ENCODE measurements around the gene KRT38. TPM values are rescaled to one million over a fixed set of nuclear protein-coding genes. Genes with fewer than 3 reads are reported as not detected.

KRT38 gene
- total and polyA plus RNA-seq, 2 donors: 0.38 to 7.9 TPM

GRCh38 chr17:41421116-41421515 is 19.7 kb downstream of the KRT38 start:
- DNase-seq (ENCODE audit: low read depth in 6 of 9, low spot score in 9 of 9): no peak
- Histone ChIP-seq H3K27me3 (ENCODE audit: control insufficient read depth in 2 of 2, insufficient read depth in 1 of 2, low read length in 1 of 2) (peaks cover 0 to 2% of the 10 kb centered on the region in 2 donors), H3K27ac (ENCODE audit: low read depth in 1 of 2, low read length in 1 of 2) (no peak overlapping the region), H3K9me3 (ENCODE audit: control insufficient read depth in 2 of 2, insufficient read depth in 1 of 2, low read length in 1 of 2) (no peaks in the 10 kb centered on the region), H3K4me1 (ENCODE audit: control insufficient read depth in 2 of 2, insufficient read depth in 2 of 2, low read length in 2 of 2) (peaks cover 0 to 10% of the 10 kb centered on the region in 2 donors), H3K36me3 (ENCODE audit: control insufficient read depth in 2 of 2, insufficient read depth in 2 of 2, low read length in 1 of 2) (no peaks in the 10 kb centered on the region), H3K4me3 (ENCODE audit: low read length in 2 of 2) (no peak overlapping the region)
- 87% methylated on average over 9 of the region's 9 CpGs for WGBS

DNA sequence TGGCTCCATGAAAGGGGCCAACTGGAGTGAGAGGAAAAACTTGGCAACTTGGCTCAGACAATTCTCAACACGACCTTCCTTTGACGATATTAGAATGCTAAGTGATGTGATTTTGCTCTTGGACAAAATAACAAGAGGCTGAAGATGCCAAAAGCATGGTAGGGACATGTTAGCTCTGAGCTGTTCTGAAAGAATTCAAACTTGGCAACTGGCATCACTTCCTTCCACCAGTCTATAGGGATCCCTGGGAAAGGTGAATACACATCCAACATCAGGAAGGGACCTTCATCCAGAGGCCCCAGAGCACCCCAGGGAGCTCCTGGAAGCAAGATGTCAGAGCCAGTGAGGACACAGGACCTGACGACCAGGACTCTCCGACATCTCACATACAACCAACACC is 20.6 kb downstream of the KRT38 start:
- DNase-seq (ENCODE audit: low read depth in 6 of 9, low spot score in 9 of 9): no peak
- no peaks in the 10 kb centered on the region for H3K9me3 ChIP-seq (ENCODE audit: control insufficient read depth in 2 of 2, insufficient read depth in 1 of 2, low read length in 1 of 2)
- no peak overlapping the region for H3K4me3 ChIP-seq (ENCODE audit: low read length in 2 of 2)
- no peaks in the 10 kb centered on the region for H3K36me3 ChIP-seq (ENCODE audit: control insufficient read depth in 2 of 2, insufficient read depth in 2 of 2, low read length in 1 of 2)
- 74% methylated on average over 4 of the region's 4 CpGs for WGBS
- peaks cover 0 to 10% of the 10 kb centered on the region in 2 donors for H3K4me1 ChIP-seq (ENCODE audit: control insufficient read depth in 2 of 2, insufficient read depth in 2 of 2, low read length in 2 of 2)
- peaks cover 0 to 2% of the 10 kb centered on the region in 2 donors for H3K27me3 ChIP-seq (ENCODE audit: control insufficient read depth in 2 of 2, insufficient read depth in 1 of 2, low read length in 1 of 2)
- H3K27ac ChIP-seq (ENCODE audit: low read depth in 1 of 2, low read length in 1 of 2): peak overlapping the region in 1 of 2 donors; percentile 8

DNA sequence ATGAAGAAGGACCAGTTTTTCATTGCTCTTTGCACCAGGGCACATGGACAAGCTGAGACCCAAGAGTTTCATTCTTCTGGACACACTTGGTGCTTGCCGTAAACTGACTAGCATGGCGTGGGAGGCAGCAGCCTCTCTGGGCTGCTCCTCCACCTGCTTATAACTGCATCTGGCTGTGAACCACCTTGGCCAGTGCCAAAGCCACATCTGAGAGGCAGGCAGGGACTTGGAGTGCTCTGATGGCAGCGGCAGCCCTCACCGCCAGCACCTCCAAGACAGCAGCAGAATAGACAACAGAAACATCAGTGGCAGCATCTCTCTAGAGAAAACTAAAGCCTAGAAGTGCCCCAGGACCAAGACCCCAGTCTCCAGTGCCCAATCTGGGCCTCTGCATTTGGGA is 21.1 kb downstream of the KRT38 start:
- 78% methylated on average over 4 of the region's 4 CpGs for WGBS
- Histone ChIP-seq H3K27ac (ENCODE audit: low read depth in 1 of 2, low read length in 1 of 2) (peak overlapping the region in 1 of 2 donors; percentile 6), H3K36me3 (ENCODE audit: control insufficient read depth in 2 of 2, insufficient read depth in 2 of 2, low read length in 1 of 2) (no peaks in the 10 kb centered on the region), H3K4me1 (ENCODE audit: control insufficient read depth in 2 of 2, insufficient read depth in 2 of 2, low read length in 2 of 2) (peaks cover 0 to 10% of the 10 kb centered on the region in 2 donors), H3K9me3 (ENCODE audit: control insufficient read depth in 2 of 2, insufficient read depth in 1 of 2, low read length in 1 of 2) (no peaks in the 10 kb centered on the region), H3K4me3 (ENCODE audit: low read length in 2 of 2) (no peak overlapping the region), H3K27me3 (ENCODE audit: control insufficient read depth in 2 of 2, insufficient read depth in 1 of 2, low read length in 1 of 2) (peaks cover 0 to 2% of the 10 kb centered on the region in 2 donors)
- no peak for DNase-seq (ENCODE audit: low read depth in 6 of 9, low spot score in 9 of 9)

DNA sequence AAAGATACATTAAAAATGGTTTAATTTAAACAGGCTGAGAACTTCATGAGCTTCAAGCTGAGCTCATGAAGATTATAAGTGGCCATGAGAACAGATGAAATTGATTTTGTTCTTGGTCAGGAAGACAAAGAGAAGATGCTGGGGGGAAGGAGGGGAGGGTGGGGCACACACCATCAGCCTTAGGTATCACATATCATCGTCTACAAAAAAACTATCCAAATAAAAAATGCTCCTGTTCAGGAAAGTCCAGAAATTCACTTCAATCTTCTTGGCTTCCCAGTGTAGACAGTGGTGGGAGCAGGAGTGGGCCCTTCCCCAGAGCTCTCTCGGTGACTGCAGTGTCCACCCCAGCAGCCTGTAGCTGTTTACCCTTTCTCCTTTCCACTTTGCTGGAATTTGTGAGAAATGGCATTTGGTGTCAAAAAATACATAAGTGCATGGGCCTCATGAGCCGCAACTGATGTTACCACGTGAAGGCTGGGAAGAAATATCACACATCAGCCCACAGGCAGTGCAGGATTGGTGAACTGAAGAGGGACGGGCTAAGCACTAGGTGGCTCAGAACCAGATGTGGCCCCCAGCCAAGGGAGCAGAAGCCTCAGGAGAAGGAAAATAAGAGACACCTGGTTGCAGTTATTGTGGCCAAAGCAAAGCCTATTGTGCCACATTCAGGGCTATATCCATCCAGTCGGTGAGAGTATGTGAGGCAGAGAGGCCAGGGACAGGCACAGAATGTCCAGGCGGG is 22.5 kb downstream of the KRT38 start:
- Histone ChIP-seq H3K27ac (ENCODE audit: low read depth in 1 of 2, low read length in 1 of 2) (no peak overlapping the region), H3K36me3 (ENCODE audit: control insufficient read depth in 2 of 2, insufficient read depth in 2 of 2, low read length in 1 of 2) (no peaks in the 10 kb centered on the region), H3K27me3 (ENCODE audit: control insufficient read depth in 2 of 2, insufficient read depth in 1 of 2, low read length in 1 of 2) (peaks cover 0 to 2% of the 10 kb centered on the region in 2 donors), H3K9me3 (ENCODE audit: control insufficient read depth in 2 of 2, insufficient read depth in 1 of 2, low read length in 1 of 2) (no peaks in the 10 kb centered on the region), H3K4me3 (ENCODE audit: low read length in 2 of 2) (no peak overlapping the region), H3K4me1 (ENCODE audit: control insufficient read depth in 2 of 2, insufficient read depth in 2 of 2, low read length in 2 of 2) (peaks cover 0 to 10% of the 10 kb centered on the region in 2 donors)
- WGBS: 95% methylated on average over 7 of the region's 7 CpGs
- DNase-seq (ENCODE audit: low read depth in 6 of 9, low spot score in 9 of 9): no peak

DNA sequence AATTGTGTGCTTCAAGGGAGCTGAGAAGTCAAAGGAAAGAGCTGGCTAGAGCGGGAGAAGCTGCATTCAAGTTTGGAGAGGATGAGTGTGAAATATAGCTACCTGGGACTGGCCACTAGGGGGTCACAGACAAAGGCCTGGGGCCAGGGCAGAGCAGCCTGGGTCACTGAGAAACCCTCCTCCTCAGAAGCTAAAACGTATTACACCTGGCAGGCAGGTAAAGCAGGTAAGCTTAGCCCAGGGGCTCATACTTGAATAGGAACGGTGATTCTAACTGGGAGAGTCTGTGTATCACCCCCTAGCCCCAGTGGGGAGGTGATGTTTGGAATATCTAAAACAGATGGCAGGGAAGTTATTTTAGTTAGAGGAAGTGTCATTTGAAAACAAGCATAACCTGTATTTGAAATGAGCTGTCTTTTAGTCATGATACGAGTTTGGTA is 23.2 kb downstream of the KRT38 start:
- WGBS: 58% methylated on average over 4 of the region's 4 CpGs
- Histone ChIP-seq H3K27ac (ENCODE audit: low read depth in 1 of 2, low read length in 1 of 2) (peak overlapping the region in 1 of 2 donors; percentile 37), H3K27me3 (ENCODE audit: control insufficient read depth in 2 of 2, insufficient read depth in 1 of 2, low read length in 1 of 2) (peaks cover 0 to 2% of the 10 kb centered on the region in 2 donors), H3K4me3 (ENCODE audit: low read length in 2 of 2) (no peak overlapping the region), H3K4me1 (ENCODE audit: control insufficient read depth in 2 of 2, insufficient read depth in 2 of 2, low read length in 2 of 2) (peaks cover 0 to 10% of the 10 kb centered on the region in 2 donors), H3K9me3 (ENCODE audit: control insufficient read depth in 2 of 2, insufficient read depth in 1 of 2, low read length in 1 of 2) (no peaks in the 10 kb centered on the region), H3K36me3 (ENCODE audit: control insufficient read depth in 2 of 2, insufficient read depth in 2 of 2, low read length in 1 of 2) (no peaks in the 10 kb centered on the region)
- DNase-seq (ENCODE audit: low read depth in 6 of 9, low spot score in 9 of 9): no peak

DNA sequence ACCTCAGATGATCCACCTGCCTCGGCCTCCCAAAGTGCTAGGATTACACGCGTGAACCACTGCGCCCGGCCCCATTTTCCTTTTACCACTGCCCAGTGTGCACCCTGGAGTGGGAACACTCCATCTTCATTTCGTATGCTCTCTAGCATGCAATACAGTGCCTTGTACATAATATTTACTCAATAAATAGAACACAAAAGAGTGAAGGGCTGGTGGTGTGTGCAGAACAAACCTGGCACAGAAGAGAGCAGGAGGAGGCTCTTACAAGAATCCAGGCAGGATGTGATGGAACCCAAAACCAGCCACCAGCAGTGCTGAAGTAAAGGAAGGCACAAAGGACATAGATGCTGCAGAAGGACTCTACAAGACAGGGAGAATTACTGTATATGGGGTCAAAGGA is 23.7 kb downstream of the KRT38 start:
- Histone ChIP-seq H3K27me3 (ENCODE audit: control insufficient read depth in 2 of 2, insufficient read depth in 1 of 2, low read length in 1 of 2) (peaks cover 0 to 2% of the 10 kb centered on the region in 2 donors), H3K27ac (ENCODE audit: low read depth in 1 of 2, low read length in 1 of 2) (peak overlapping the region in 1 of 2 donors; percentile 37), H3K36me3 (ENCODE audit: control insufficient read depth in 2 of 2, insufficient read depth in 2 of 2, low read length in 1 of 2) (no peaks in the 10 kb centered on the region), H3K4me1 (ENCODE audit: control insufficient read depth in 2 of 2, insufficient read depth in 2 of 2, low read length in 2 of 2) (peaks cover 0 to 10% of the 10 kb centered on the region in 2 donors), H3K4me3 (ENCODE audit: low read length in 2 of 2) (no peak overlapping the region), H3K9me3 (ENCODE audit: control insufficient read depth in 2 of 2, insufficient read depth in 1 of 2, low read length in 1 of 2) (no peaks in the 10 kb centered on the region)
- DNase-seq (ENCODE audit: low read depth in 6 of 9, low spot score in 9 of 9): no peak
- 98% methylated on average over 6 of the region's 6 CpGs for WGBS

DNA sequence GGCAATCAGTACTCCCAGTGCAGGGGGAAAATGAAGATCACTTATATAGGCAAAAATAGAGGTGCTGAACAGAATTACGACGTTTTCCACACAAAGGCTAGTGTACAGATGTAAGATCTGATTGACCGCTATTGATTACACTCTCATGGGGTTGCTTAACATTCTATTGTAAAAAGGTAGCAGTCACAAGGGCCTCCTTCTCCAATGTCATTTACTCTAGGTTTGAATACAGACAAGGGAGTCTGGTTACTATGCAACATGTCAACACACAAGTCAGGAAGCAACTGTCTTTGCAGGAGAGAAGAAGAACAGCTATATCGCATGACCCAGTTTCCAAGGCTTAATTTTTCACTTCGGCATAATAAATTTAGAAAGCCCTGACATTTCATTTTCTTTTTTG is 24.3 kb downstream of the KRT38 start:
- peaks cover 0 to 10% of the 10 kb centered on the region in 2 donors for H3K4me1 ChIP-seq (ENCODE audit: control insufficient read depth in 2 of 2, insufficient read depth in 2 of 2, low read length in 2 of 2)
- H3K9me3 ChIP-seq (ENCODE audit: control insufficient read depth in 2 of 2, insufficient read depth in 1 of 2, low read length in 1 of 2): no peaks in the 10 kb centered on the region
- no peak for DNase-seq (ENCODE audit: low read depth in 6 of 9, low spot score in 9 of 9)
- no peak overlapping the region for H3K4me3 ChIP-seq (ENCODE audit: low read length in 2 of 2)
- no peak overlapping the region for H3K27ac ChIP-seq (ENCODE audit: low read depth in 1 of 2, low read length in 1 of 2)
- 93% methylated on average over 5 of the region's 5 CpGs for WGBS
- no peaks in the 10 kb centered on the region for H3K36me3 ChIP-seq (ENCODE audit: control insufficient read depth in 2 of 2, insufficient read depth in 2 of 2, low read length in 1 of 2)
- peaks cover 0 to 2% of the 10 kb centered on the region in 2 donors for H3K27me3 ChIP-seq (ENCODE audit: control insufficient read depth in 2 of 2, insufficient read depth in 1 of 2, low read length in 1 of 2)

DNA sequence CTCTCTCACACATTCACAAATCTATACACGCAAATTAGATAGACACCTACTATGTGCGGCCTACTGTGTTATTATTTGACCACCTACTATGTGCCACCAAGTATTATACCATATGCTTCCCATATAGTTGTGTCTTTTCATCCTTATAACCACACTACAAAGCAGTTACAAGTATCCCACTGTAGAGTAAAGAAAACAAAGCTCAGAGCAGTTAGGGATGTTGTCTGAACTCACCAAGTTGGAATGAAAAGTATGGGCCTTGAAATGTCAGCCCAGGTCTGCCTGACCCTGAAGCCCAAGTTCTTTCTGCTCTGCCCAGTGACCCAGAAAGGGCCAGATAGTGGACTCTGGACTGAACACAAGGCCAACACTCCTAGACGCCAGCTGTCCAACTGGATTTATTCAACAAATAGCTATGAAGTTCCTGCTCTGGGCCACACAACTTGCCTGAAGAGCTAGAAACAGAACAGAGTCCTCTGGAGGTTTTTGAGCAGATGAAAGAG is 24.9 kb downstream of the KRT38 start:
- H3K9me3 ChIP-seq (ENCODE audit: control insufficient read depth in 2 of 2, insufficient read depth in 1 of 2, low read length in 1 of 2): no peaks in the 10 kb centered on the region
- H3K27ac ChIP-seq (ENCODE audit: low read depth in 1 of 2, low read length in 1 of 2): no peak overlapping the region
- no peak for DNase-seq (ENCODE audit: low read depth in 6 of 9, low spot score in 9 of 9)
- H3K27me3 ChIP-seq (ENCODE audit: control insufficient read depth in 2 of 2, insufficient read depth in 1 of 2, low read length in 1 of 2): peaks cover 0 to 2% of the 10 kb centered on the region in 2 donors
- peaks cover 0 to 10% of the 10 kb centered on the region in 2 donors for H3K4me1 ChIP-seq (ENCODE audit: control insufficient read depth in 2 of 2, insufficient read depth in 2 of 2, low read length in 2 of 2)
- 92% methylated on average over 3 of the region's 3 CpGs for WGBS
- no peak overlapping the region for H3K4me3 ChIP-seq (ENCODE audit: low read length in 2 of 2)
- no peaks in the 10 kb centered on the region for H3K36me3 ChIP-seq (ENCODE audit: control insufficient read depth in 2 of 2, insufficient read depth in 2 of 2, low read length in 1 of 2)

DNA sequence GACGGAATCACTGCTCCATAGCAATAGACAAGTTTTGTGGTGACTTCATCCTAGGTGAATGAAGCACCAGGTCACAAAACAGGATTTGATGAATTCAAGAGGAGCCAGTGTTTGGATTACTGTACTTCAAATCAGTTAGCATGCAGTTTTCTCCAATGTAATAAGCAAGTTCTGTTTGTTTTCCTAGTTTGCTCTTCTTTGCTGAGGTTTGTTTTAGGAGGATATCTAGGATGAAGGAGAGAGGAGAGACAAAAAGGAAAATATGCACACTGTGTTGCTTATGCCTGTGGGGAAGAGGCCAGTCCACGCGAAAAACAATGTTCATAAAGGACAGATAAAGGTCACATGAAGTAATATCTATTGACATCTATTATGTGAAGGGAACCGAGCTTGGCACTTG is 25.4 kb downstream of the KRT38 start:
- no peak for DNase-seq (ENCODE audit: low read depth in 6 of 9, low spot score in 9 of 9)
- H3K9me3 ChIP-seq (ENCODE audit: control insufficient read depth in 2 of 2, insufficient read depth in 1 of 2, low read length in 1 of 2): no peaks in the 10 kb centered on the region
- peaks cover 0 to 2% of the 10 kb centered on the region in 2 donors for H3K27me3 ChIP-seq (ENCODE audit: control insufficient read depth in 2 of 2, insufficient read depth in 1 of 2, low read length in 1 of 2)
- peaks cover 0 to 10% of the 10 kb centered on the region in 2 donors for H3K4me1 ChIP-seq (ENCODE audit: control insufficient read depth in 2 of 2, insufficient read depth in 2 of 2, low read length in 2 of 2)
- H3K27ac ChIP-seq (ENCODE audit: low read depth in 1 of 2, low read length in 1 of 2): no peak overlapping the region
- no peaks in the 10 kb centered on the region for H3K36me3 ChIP-seq (ENCODE audit: control insufficient read depth in 2 of 2, insufficient read depth in 2 of 2, low read length in 1 of 2)
- H3K4me3 ChIP-seq (ENCODE audit: low read length in 2 of 2): no peak overlapping the region
- 96% methylated on average over 4 of the region's 4 CpGs for WGBS
